Measurements from ENCODE around the gene TBC1D14.

TBC1D14 gene, protein sequence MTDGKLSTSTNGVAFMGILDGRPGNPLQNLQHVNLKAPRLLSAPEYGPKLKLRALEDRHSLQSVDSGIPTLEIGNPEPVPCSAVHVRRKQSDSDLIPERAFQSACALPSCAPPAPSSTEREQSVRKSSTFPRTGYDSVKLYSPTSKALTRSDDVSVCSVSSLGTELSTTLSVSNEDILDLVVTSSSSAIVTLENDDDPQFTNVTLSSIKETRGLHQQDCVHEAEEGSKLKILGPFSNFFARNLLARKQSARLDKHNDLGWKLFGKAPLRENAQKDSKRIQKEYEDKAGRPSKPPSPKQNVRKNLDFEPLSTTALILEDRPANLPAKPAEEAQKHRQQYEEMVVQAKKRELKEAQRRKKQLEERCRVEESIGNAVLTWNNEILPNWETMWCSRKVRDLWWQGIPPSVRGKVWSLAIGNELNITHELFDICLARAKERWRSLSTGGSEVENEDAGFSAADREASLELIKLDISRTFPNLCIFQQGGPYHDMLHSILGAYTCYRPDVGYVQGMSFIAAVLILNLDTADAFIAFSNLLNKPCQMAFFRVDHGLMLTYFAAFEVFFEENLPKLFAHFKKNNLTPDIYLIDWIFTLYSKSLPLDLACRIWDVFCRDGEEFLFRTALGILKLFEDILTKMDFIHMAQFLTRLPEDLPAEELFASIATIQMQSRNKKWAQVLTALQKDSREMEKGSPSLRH

DNA sequence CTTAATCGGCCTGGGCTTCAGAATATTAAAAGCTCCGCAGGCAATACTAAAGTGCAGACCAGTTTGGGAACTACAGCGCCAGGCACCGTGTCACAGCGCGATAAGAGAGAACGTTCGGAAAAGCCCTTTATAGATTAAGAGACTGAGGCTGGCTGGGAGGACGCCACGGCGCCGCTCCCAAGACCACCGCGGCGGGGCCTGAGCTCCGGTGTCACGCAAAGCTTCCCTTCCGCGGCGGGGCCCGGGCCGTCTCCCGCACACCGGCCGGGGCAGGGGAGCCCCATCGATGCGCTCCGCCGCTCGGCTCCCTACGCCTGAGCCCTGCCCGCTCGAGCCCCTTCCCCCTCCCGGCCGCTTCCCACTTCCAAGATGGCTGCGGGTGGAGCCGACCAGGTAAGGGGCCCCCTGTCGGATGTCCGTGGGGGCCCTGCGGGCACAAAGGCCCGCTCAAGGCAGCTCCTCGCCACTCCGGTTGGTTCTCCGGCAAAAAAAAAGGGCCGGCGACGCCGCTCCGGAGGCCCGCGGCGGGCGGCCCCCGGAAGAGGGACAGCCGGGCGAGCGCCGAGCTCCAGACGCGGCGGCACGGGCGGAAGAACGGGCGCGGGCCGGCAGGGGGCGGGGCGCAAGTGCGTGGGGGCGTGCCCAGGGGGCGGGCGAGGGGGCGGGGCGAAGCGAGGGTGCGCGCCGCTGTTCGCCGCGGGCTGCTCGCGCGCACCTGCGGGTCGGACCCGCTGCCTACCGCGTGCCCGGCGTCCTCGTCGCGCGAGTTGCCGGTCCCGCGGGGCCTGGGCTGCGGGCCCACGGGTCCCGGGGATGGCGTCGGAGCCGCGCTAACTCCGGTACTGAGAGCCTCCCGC, at the start of gene TBC1D14:
TSS of gene TBC1D14 (plus strand) at position 714 of the 857 bp plus-strand sequence. CDS start 13,564 bp downstream, outside the sequence.
- no peaks in the 10 kb centered on the region for H3K9me3 Mint-ChIP-seq
- peak within 1 kb of the TSS; percentile 90 for H3K4me3 Mint-ChIP-seq
- H3K36me3 Mint-ChIP-seq (ENCODE audit: low read depth) = peaks cover 2% of the 10 kb centered on the region
- ATAC-seq (peak; percentile 89), DNase-seq (peak; percentile 85)
- peaks cover 49% of the 10 kb centered on the region for H3K4me1 Mint-ChIP-seq
- no peaks in the 10 kb centered on the region for H3K27me3 Mint-ChIP-seq
- peak within 1 kb of the TSS; percentile 88 for H3K27ac Mint-ChIP-seq

DNA sequence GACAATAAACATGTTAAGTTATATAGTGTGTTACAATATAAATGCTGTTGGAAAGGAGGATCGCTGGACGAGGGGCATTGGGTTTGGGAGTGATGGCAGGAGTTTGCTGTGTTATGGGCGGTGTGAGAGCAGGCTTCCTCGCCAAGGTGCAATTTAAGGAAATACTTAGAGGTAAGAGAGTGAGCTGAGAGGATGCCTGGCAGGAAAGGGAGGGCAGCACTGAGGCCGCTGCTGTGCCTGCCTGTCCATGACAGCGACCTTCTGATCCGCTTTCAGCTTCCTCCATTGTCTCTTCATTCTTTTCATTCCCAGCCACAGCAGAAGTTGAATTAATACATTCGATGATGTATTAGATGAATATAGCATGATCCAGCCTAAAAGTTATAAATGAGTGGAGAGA, 41.2 kb upstream of the TBC1D14 start:
- H3K27me3 Mint-ChIP-seq = no peaks in the 10 kb centered on the region
- peaks cover 23% of the 10 kb centered on the region for H3K36me3 Mint-ChIP-seq (ENCODE audit: low read depth)
- H3K4me3 Mint-ChIP-seq = no peak overlapping the region
- no peak for ATAC-seq
- no peaks in the 10 kb centered on the region for H3K4me1 Mint-ChIP-seq
- DNase-seq = no peak
- no peaks in the 10 kb centered on the region for H3K9me3 Mint-ChIP-seq
- H3K27ac Mint-ChIP-seq = no peak overlapping the region

GRCh38 chr4:6869944-6870343, 39.7 kb upstream of the TBC1D14 start:
- H3K27me3 Mint-ChIP-seq = no peaks in the 10 kb centered on the region
- no peak for ATAC-seq
- H3K9me3 Mint-ChIP-seq = no peaks in the 10 kb centered on the region

DNA sequence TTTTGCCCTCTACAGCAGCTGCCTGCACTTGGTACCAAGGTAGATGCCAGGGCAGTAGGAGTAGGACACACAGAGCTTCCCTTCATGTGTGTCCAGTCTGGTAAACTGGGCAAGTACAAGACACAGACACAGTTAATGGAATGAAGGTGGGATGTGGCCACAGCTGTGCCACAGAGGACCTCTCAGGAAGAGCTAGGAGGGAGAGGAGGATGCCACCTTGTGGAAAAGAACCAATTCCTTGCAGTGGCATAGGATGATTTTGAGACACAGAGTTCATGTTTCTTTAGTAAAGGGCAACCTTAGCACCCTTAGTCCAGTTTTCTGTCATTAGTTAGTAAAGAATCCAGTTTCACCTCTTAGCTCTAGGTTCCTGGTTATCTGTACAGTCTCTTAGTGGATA, 36.3 kb upstream of the TBC1D14 start:
- H3K9me3 Mint-ChIP-seq = no peaks in the 10 kb centered on the region
- DNase-seq (no peak), ATAC-seq (no peak)
- H3K36me3 Mint-ChIP-seq (ENCODE audit: low read depth) = peaks cover 19% of the 10 kb centered on the region
- no peaks in the 10 kb centered on the region for H3K27me3 Mint-ChIP-seq
- H3K27ac Mint-ChIP-seq = no peak overlapping the region
- H3K4me3 Mint-ChIP-seq = no peak overlapping the region
- H3K4me1 Mint-ChIP-seq = no peaks in the 10 kb centered on the region

More at GRCh38 chr4:6869944-6870343, 39.7 kb upstream of the TBC1D14 start:
- Mint-ChIP-seq H3K27ac (no peak overlapping the region), H3K36me3 (ENCODE audit: low read depth) (peaks cover 18% of the 10 kb centered on the region), H3K4me3 (no peak overlapping the region), H3K4me1 (no peaks in the 10 kb centered on the region)
- no peak for DNase-seq

GRCh38 chr4:6873792-6874461, 35.7 kb upstream of the TBC1D14 start:
- DNase-seq = peak; percentile 80
- Mint-ChIP-seq H3K4me1 (no peaks in the 10 kb centered on the region), H3K4me3 (no peak overlapping the region), H3K9me3 (no peaks in the 10 kb centered on the region), H3K27ac (no peak overlapping the region), H3K27me3 (no peaks in the 10 kb centered on the region), H3K36me3 (ENCODE audit: low read depth) (peaks cover 21% of the 10 kb centered on the region)
- ATAC-seq = peak; percentile 76

GRCh38 chr4:6874981-6875380, 34.6 kb upstream of the TBC1D14 start:
- Mint-ChIP-seq H3K36me3 (ENCODE audit: low read depth) (peaks cover 26% of the 10 kb centered on the region), H3K9me3 (no peaks in the 10 kb centered on the region), H3K4me3 (no peak overlapping the region), H3K27ac (no peak overlapping the region), H3K4me1 (no peaks in the 10 kb centered on the region), H3K27me3 (no peaks in the 10 kb centered on the region)
- DNase-seq (no peak), ATAC-seq (no peak)

DNA sequence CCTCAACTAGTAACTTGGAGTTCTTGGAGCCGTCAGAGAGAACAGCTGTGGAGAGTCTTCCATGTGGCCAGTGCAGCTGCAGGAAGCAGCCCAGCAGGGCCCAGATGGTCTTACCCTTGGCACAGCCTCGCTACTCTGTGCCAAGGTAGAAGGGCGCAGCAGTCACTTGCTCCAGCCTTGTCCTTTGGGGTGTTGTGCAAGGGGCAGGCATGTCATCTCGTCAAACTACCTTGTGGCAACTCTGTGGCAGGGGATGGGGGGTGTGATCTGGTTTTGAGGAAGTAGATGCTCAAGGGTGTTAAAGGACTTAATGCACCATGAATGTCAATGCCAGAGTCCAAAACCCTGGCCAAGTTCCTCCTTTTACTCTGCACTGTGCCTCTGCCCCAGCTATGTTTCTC, 34.2 kb upstream of the TBC1D14 start:
- Mint-ChIP-seq H3K9me3 (no peaks in the 10 kb centered on the region), H3K4me1 (no peaks in the 10 kb centered on the region), H3K36me3 (ENCODE audit: low read depth) (peaks cover 26% of the 10 kb centered on the region), H3K4me3 (no peak overlapping the region), H3K27me3 (no peaks in the 10 kb centered on the region), H3K27ac (no peak overlapping the region)
- ATAC-seq = no peak
- DNase-seq = no peak

DNA sequence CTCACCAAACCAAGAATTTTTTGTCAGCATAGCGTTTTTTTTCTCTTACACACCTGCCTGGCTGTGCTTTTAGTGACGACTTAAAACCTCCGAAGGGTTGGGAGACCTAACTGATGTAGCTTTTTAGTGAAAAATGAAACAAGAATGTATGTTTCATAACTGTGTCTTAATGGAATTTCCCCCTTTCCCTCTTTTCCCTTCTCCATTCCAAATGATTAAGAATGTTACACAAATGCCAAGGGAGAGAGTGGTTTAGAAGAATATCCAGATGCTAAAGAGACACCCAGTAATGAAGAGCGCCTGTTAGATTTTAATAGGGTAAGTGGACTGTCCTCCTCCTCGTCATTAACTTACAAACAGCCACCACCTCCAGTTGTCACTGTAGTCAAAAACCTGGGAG, 33.2 kb upstream of the TBC1D14 start:
- no peaks in the 10 kb centered on the region for H3K9me3 Mint-ChIP-seq
- peaks cover 35% of the 10 kb centered on the region for H3K36me3 Mint-ChIP-seq (ENCODE audit: low read depth)
- DNase-seq (no peak), ATAC-seq (no peak)
- no peaks in the 10 kb centered on the region for H3K4me1 Mint-ChIP-seq
- no peak overlapping the region for H3K4me3 Mint-ChIP-seq
- no peaks in the 10 kb centered on the region for H3K27me3 Mint-ChIP-seq
- no peak overlapping the region for H3K27ac Mint-ChIP-seq

DNA sequence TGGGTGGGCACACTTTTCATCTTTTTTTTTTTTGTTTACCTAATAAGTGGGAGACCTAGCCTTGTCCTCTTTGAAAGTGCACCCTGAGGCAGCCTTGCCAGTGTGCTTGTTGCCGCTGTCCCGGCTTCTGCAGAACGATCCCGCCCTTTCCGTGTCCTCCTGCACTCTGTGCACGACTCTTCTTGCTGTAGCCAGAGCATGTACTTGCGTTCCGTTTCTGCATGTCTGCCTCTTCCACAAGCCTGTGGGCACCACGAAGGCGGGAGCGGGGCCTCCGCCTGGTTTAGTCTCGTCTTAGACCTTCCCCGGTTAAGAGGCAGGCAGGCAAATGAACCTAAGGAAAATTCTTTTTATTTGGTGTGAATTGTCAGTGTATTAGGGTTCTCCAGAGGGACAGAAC, 32.6 kb upstream of the TBC1D14 start:
- H3K4me1 Mint-ChIP-seq = no peaks in the 10 kb centered on the region
- H3K27me3 Mint-ChIP-seq = no peaks in the 10 kb centered on the region
- no peaks in the 10 kb centered on the region for H3K9me3 Mint-ChIP-seq
- no peak overlapping the region for H3K4me3 Mint-ChIP-seq
- DNase-seq = no peak
- no peak overlapping the region for H3K27ac Mint-ChIP-seq
- H3K36me3 Mint-ChIP-seq (ENCODE audit: low read depth) = peaks cover 38% of the 10 kb centered on the region
- no peak for ATAC-seq

- Mint-ChIP-seq H3K4me1 (no peaks in the 10 kb centered on the region), H3K36me3 (ENCODE audit: low read depth) (peaks cover 39% of the 10 kb centered on the region), H3K27ac (no peak overlapping the region), H3K9me3 (no peaks in the 10 kb centered on the region), H3K27me3 (no peaks in the 10 kb centered on the region), H3K4me3 (no peak overlapping the region)
- DNase-seq = no peak
- no peak for ATAC-seq
These were observed 31.1 kb upstream of the TBC1D14 start for GRCh38 chr4:6878451-6879059.

DNA sequence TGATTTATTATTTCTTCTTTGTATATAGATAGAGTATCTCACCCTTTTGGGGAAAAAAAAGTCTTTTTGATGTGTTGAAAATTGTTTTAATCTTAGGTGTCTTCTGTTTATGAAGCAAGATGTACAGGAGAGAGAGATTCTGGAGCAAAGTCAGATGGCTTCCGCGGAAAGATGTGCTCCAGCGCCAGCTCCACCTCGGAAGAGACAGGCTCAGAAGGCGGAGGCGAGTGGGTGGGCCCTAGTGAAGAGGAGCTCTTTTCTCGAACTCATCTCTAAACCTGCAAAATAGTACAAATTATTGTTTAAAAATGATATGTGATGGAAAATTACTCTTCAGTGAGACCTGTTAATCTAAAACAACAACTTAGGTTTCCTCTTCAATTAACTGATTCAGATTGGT, 28.9 kb upstream of the TBC1D14 start:
- peaks cover 39% of the 10 kb centered on the region for H3K36me3 Mint-ChIP-seq (ENCODE audit: low read depth)
- no peaks in the 10 kb centered on the region for H3K27me3 Mint-ChIP-seq
- H3K9me3 Mint-ChIP-seq = no peaks in the 10 kb centered on the region
- no peak overlapping the region for H3K4me3 Mint-ChIP-seq
- no peak overlapping the region for H3K27ac Mint-ChIP-seq
- ATAC-seq (no peak), DNase-seq (no peak)
- H3K4me1 Mint-ChIP-seq = no peaks in the 10 kb centered on the region

DNA sequence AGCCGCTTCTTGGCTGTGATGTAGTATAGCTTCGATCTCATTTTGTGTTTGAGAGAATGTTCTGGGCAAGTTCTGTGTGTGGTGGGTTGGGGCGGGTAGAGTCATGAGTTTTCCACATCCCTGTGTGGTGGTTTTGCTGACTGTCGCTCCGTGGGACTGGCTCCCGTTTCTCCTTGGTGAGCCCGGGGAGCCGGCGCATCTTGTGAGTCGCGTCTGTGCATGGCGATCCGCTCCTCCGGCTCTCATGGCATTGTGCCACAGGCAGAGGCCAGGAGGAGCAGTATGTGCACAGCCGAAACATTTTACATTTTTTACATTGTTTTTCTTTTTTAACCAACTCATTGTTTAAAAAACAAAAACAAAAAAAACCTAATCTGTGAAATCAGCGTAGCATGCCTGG, 27.7 kb upstream of the TBC1D14 start:
- H3K9me3 Mint-ChIP-seq = no peaks in the 10 kb centered on the region
- H3K27ac Mint-ChIP-seq = no peak overlapping the region
- H3K36me3 Mint-ChIP-seq (ENCODE audit: low read depth) = peaks cover 37% of the 10 kb centered on the region
- DNase-seq = no peak
- H3K27me3 Mint-ChIP-seq = no peaks in the 10 kb centered on the region
- no peak for ATAC-seq
- no peaks in the 10 kb centered on the region for H3K4me1 Mint-ChIP-seq
- no peak overlapping the region for H3K4me3 Mint-ChIP-seq

DNA sequence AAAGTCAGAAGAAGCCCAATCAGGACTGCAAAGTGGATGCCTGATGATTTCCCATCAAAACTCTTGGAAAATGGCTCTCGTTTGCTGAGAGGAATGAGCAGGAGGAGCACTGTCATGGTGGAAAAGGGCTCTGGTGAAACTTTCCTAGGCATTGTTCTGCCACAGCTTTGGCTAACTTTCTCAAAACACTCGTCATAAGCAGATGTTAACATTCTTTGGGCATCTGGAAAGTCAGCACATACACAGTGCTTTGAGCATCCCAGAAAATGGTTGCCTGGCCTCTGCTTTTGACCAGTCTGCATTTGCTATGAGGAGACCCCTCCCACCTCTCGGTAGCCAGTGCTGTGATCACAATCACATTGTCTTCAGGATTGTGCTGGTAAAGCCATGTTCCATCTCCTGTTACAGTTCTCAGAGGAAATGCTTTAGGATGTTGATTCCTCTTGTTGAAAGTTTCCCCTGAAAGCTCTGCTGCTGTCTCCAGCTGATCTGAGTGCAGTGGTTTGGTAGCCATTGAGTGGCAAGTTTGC, 25.2 kb upstream of the TBC1D14 start:
- no peaks in the 10 kb centered on the region for H3K4me1 Mint-ChIP-seq
- H3K27me3 Mint-ChIP-seq = no peaks in the 10 kb centered on the region
- no peaks in the 10 kb centered on the region for H3K9me3 Mint-ChIP-seq
- ATAC-seq = no peak
- H3K27ac Mint-ChIP-seq = no peak overlapping the region
- H3K36me3 Mint-ChIP-seq (ENCODE audit: low read depth) = peaks cover 21% of the 10 kb centered on the region
- H3K4me3 Mint-ChIP-seq = no peak overlapping the region
- no peak for DNase-seq

All from activated naive CD8-positive, alpha-beta T cell treated with anti-CD3 and anti-CD28 coated beads, Interleukin-2, amount 50 U/mL, for 24 hours (primary cell).